GM12801 (cell line): ENCODE results near the gene EDN2.

Experiments
- TF ChIP-seq, protein P1 (sequence below): IDR thresholded peaks from one replicate; pipeline ENCODE4 v1.5.1; 2011; ENCODE audit warnings: control low read depth; ENCODE audit not compliant: insufficient read length; ENCODE audit errors: extremely low read depth

The EDN2 gene

DNA sequence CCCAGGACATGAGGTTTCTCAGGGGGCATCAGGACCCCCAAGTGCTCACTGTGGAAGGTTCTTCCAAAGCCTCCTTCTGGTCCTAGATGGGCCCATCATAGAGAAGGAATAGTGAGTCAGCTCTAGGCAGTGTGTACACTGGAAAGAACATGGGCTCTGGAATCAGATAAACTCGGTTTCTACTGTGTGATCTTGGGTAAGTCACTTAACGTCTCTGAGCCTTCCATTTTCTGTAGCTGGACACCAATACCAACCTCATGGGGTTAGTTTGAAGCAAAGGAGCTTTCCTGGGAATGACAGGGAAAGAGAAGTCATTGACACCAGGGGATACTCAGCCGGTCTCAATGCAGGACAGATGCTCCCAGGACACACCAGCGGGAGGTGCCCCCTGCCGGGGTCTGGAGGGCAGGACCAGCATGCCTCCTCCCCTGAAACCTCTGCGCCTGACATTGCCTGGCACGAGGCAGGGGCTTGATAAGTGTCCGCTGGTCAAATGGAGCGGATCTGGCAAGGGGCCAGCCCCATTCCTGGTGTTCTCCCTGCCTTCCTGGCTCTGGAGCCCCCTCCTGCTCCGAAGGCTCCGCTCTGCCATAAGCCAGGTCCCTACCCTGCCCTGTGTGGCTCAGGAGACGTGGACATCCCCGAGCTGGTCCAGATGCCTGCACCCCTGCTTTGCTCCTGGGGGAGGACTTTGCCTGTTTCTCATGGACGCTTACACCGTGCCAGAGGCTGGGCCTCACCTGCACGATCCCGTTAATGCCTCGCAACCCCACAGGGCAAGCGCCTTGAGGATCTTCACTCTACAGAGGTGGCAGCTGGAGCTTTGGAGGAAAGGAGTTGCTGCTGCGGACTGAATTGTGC, 52.8 kb downstream of the EDN2 start:
- TF ChIP-seq, protein P1, sequence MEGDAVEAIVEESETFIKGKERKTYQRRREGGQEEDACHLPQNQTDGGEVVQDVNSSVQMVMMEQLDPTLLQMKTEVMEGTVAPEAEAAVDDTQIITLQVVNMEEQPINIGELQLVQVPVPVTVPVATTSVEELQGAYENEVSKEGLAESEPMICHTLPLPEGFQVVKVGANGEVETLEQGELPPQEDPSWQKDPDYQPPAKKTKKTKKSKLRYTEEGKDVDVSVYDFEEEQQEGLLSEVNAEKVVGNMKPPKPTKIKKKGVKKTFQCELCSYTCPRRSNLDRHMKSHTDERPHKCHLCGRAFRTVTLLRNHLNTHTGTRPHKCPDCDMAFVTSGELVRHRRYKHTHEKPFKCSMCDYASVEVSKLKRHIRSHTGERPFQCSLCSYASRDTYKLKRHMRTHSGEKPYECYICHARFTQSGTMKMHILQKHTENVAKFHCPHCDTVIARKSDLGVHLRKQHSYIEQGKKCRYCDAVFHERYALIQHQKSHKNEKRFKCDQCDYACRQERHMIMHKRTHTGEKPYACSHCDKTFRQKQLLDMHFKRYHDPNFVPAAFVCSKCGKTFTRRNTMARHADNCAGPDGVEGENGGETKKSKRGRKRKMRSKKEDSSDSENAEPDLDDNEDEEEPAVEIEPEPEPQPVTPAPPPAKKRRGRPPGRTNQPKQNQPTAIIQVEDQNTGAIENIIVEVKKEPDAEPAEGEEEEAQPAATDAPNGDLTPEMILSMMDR = no peak

DNA sequence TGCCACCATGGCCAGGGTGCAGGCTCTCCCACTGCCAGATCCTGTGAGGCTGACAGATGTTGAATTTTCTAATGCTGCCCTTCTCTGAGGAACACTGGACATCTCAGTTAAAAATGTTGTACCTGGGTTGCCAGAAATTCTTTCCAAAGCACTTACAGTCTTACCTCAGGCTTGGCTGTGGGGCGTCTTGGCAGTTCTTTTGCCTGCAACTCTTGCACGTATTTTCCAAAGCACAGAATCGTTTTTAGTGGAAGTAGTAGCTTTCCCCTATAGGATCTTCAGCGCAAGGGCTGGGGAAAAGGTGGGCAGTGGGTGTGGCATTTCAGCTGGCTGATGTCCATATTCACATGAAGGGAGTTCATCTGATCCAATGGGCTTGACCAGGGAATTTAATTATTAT, 53.9 kb downstream of the EDN2 start:
- TF ChIP-seq, protein P1 = no peak

DNA sequence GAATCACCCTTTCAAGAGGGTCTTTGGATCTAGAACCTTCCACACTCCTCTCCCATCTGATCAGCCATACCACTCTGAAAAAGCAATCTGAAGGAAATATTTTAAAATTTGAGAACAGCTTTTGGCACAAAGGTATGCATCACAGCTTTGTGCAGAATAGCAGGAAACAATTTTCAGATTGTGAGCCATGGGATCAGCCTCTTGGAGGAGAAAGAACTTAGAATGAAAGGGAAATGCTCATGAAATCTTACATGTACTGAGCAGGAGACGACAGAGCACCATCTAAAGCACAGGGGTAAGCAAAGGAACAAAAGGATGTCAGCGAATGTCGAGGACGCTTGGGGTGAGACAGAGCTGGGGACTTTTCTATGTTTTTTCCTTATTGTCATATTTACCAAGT, 54.4 kb downstream of the EDN2 start:
- TF ChIP-seq, protein P1 = no peak

DNA sequence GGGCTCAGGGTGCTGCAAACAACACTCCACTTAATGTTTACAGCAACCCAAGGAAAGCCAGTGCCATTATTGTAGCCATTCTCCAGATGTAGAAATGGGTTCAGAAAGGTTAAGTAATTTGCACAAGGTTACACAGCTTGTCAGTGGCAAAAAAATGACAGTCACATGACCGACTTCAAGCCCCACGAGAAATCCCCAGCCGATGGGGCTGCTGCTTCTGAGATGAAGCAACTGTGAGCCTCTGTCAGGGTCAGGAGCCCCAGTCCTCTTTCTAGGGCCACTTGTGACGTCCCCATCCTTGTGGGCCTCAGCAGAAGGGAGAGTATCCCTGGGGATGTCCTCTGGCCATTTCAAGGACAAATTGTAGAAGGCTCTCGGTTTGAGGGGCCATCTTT, 54.8 kb downstream of the EDN2 start:
- TF ChIP-seq, protein P1 = no peak
